ENCODE results near the gene SPDYE5.
"Not testable (repeated sequence)": the region's sequence is repeated elsewhere in the genome, so short reads cannot be mapped to it uniquely, and the experiment has no call there.

SPDYE5 gene

GRCh38 chr7:75492020-75492419 lies at the start of gene SPDYE5:
TSS of gene SPDYE5 (plus strand) at chr7:75492320. CDS start at chr7:75494048, 1,728 bp downstream.
- not testable (repeated sequence) for DNase-seq (ENCODE audit: low spot score)

- DNase-seq (ENCODE audit: low spot score): not testable (repeated sequence)
These were observed 49.5 kb upstream of the SPDYE5 start for GRCh38 chr7:75442465-75443111.

- DNase-seq (ENCODE audit: low spot score): not testable (repeated sequence)
These were observed 42.2 kb upstream of the SPDYE5 start for GRCh38 chr7:75449946-75450345.

GRCh38 chr7:75452494-75452955 lies 39.6 kb upstream of the SPDYE5 start:
- not testable (repeated sequence) for DNase-seq (ENCODE audit: low spot score)

- not testable (repeated sequence) for DNase-seq (ENCODE audit: low spot score)
These were observed 35.7 kb upstream of the SPDYE5 start for GRCh38 chr7:75456403-75456802.

GRCh38 chr7:75458034-75458433 lies 34.1 kb upstream of the SPDYE5 start:
- not testable (repeated sequence) for DNase-seq (ENCODE audit: low spot score)

- DNase-seq (ENCODE audit: low spot score): not testable (repeated sequence)
These were observed 31.6 kb upstream of the SPDYE5 start for GRCh38 chr7:75460541-75460940.

GRCh38 chr7:75470166-75470565 lies 22.0 kb upstream of the SPDYE5 start:
- not testable (repeated sequence) for DNase-seq (ENCODE audit: low spot score)

GRCh38 chr7:75477457-75477856 lies 14.7 kb upstream of the SPDYE5 start:
- DNase-seq (ENCODE audit: low spot score): not testable (repeated sequence)

- DNase-seq (ENCODE audit: low spot score): not testable (repeated sequence)
These were observed 11.8 kb upstream of the SPDYE5 start for GRCh38 chr7:75480313-75480712.

- DNase-seq (ENCODE audit: low spot score): not testable (repeated sequence)
These were observed 6.7 kb upstream of the SPDYE5 start for GRCh38 chr7:75485355-75485978.

GRCh38 chr7:75485979-75486643 lies 6.0 kb upstream of the SPDYE5 start, which contains the start of gene POM121C:
TSS of gene POM121C (minus strand) at chr7:75486299. CDS start at chr7:75441496, 44,803 bp downstream.
- DNase-seq (ENCODE audit: low spot score): not testable (repeated sequence)

- DNase-seq (ENCODE audit: low spot score): not testable (repeated sequence)
These were observed 16.9 kb downstream of the SPDYE5 start for GRCh38 chr7:75509033-75509432.

GRCh38 chr7:75518842-75519241 lies 26.7 kb downstream of the SPDYE5 start:
- not testable (repeated sequence) for DNase-seq (ENCODE audit: low spot score)

- DNase-seq (ENCODE audit: low spot score): not testable (repeated sequence)
These were observed 29.6 kb downstream of the SPDYE5 start for GRCh38 chr7:75521727-75522126.

GRCh38 chr7:75527224-75527722 lies 35.2 kb downstream of the SPDYE5 start:
- DNase-seq (ENCODE audit: low spot score): not testable (repeated sequence)

- no peak for DNase-seq (ENCODE audit: low spot score)
These were observed 39.3 kb downstream of the SPDYE5 start for GRCh38 chr7:75531359-75531821.

GRCh38 chr7:75532639-75533038 lies 40.5 kb downstream of the SPDYE5 start:
- no peak for DNase-seq (ENCODE audit: low spot score)

- DNase-seq (ENCODE audit: low spot score): no peak
These were observed 41.8 kb downstream of the SPDYE5 start for GRCh38 chr7:75533926-75534325.

GRCh38 chr7:75534727-75535307 lies 42.7 kb downstream of the SPDYE5 start:
- DNase-seq (ENCODE audit: low spot score): peak; percentile 62

- no peak for DNase-seq (ENCODE audit: low spot score)
These were observed 44.4 kb downstream of the SPDYE5 start for GRCh38 chr7:75536491-75536890.

- DNase-seq (ENCODE audit: low spot score): no peak
These were observed 44.9 kb downstream of the SPDYE5 start for GRCh38 chr7:75536940-75537538.

Measured in GM03348 (cell line).